ENCODE measurements around the gene MYL10.

GRCh38 chr7:101598422-101598985, 30.6 kb downstream of the MYL10 start:
- no peak for TF ChIP-seq YY1 (IDR thresholded peaks at IDR 0.05; ENCODE audit: insufficient read depth, insufficient read length)
- no peak for TF ChIP-seq SUZ12 (IDR thresholded peaks at IDR 0.05; ENCODE audit: extremely low read depth, insufficient read depth, insufficient read length)

Data from NT2/D1 (cell line).